CD14-positive monocyte (primary cell): Measurements from ENCODE around the gene CEP170B. TPM values are rescaled to one million over a fixed set of nuclear protein-coding genes. Genes with fewer than 3 reads are reported as not detected.

ENCODE experiments used
- DNase-seq, 3 donors: peaks; one replicate each; pipeline ENCODE4 v3.0.0-alpha.2; 2011 to 2022
- H2AFZ ChIP-seq: 2 replicates; pipeline ENCODE4 v1.6.0; 2012; ENCODE audit warnings: mild to moderate bottlenecking, low read depth, low read length, inconsistent platforms; ENCODE audit not compliant: insufficient read depth, poor library complexity, severe bottlenecking
- H3K27ac ChIP-seq, 2 donors: 1 replicate in 1 of 2; 2 replicates in 1 of 2; pipeline ENCODE4 v1.5.1; 2012 to 2013; ENCODE audit warnings: low read length in 2 of 2, control low read depth in 1 of 2, inconsistent platforms in 1 of 2, low read depth in 1 of 2, mild to moderate bottlenecking in 1 of 2
- H3K27me3 ChIP-seq, 2 donors: one replicate each; pipeline versions ENCODE4 v1.6.0 to v1.6.1; 2011 to 2013; ENCODE audit warnings: low read length in 2 of 2; ENCODE audit not compliant: control insufficient read depth in 2 of 2, insufficient read depth in 2 of 2
- H3K36me3 ChIP-seq, 2 donors: replicated peaks in 1 of 2; 1 replicate in 1 of 2; 2 replicates in 1 of 2; pipeline versions ENCODE4 v1.5.1 to v1.6.1; 2012 to 2013; ENCODE audit warnings: low read length in 2 of 2, control low read depth in 1 of 2, inconsistent platforms in 1 of 2, mild to moderate bottlenecking in 1 of 2; ENCODE audit not compliant: insufficient read depth in 2 of 2, control insufficient read depth in 1 of 2
- H3K4me1 ChIP-seq, 2 donors: 1 replicate in 1 of 2; 2 replicates in 1 of 2; pipeline versions ENCODE4 v1.5.1 to v1.6.1; 2012 to 2013; ENCODE audit warnings: low read length in 2 of 2, control low read depth in 1 of 2, inconsistent platforms in 1 of 2, mild to moderate bottlenecking in 1 of 2, moderate library complexity in 1 of 2; ENCODE audit not compliant: insufficient read depth in 2 of 2, control insufficient read depth in 1 of 2
- H3K4me2 ChIP-seq: replicated peaks from 2 replicates; pipeline ENCODE3; 2012; ENCODE audit warnings: low read length, moderate library complexity, mild to moderate bottlenecking; ENCODE audit not compliant: poor library complexity, severe bottlenecking; ENCODE audit errors: extremely low read depth
- H3K4me3 ChIP-seq, 3 experiments: fragments of 200-600 bp in 1 of 3; sonication (generic) in 1 of 3; replicated peaks in 1 of 3; 1 replicate in 2 of 3; 2 replicates in 1 of 3; pipeline ENCODE4 v1.5.1; 2011 to 2013; ENCODE audit warnings: low read length in 3 of 3, mild to moderate bottlenecking in 3 of 3, control low read depth in 2 of 3, low read depth in 2 of 3, inconsistent platforms in 1 of 3, moderate library complexity in 1 of 3
- H3K79me2 ChIP-seq: 2 replicates; pipeline ENCODE4 v1.6.0; 2012; ENCODE audit warnings: mild to moderate bottlenecking, control low read depth, inconsistent platforms, low read length, moderate library complexity; ENCODE audit not compliant: insufficient read depth
- H3K9ac ChIP-seq: 2 replicates; pipeline ENCODE4 v1.6.0; 2017; ENCODE audit warnings: low read length, mild to moderate bottlenecking; ENCODE audit not compliant: insufficient read depth, poor library complexity, severe bottlenecking
- H3K9me3 ChIP-seq, 2 donors: replicated peaks in 1 of 2; 1 replicate in 1 of 2; 2 replicates in 1 of 2; pipeline versions ENCODE4 v1.5.1 to v1.6.1; 2012 to 2013; ENCODE audit warnings: low read length in 2 of 2, control low read depth in 1 of 2; ENCODE audit not compliant: control insufficient read depth in 1 of 2, insufficient read depth in 1 of 2
- H4K20me1 ChIP-seq: 2 replicates; pipeline ENCODE4 v1.6.0; 2012; ENCODE audit warnings: mild to moderate bottlenecking, low read length, control low read depth, moderate library complexity; ENCODE audit not compliant: insufficient read depth
- H3K27ac Mint-ChIP-seq, 7 donors: one replicate each; pipeline ENCODE4 v1.8.0; 2020; ENCODE audit warnings: mild to moderate bottlenecking in 7 of 7, mixed read lengths in 7 of 7, moderate library complexity in 6 of 7, inconsistent platforms in 2 of 7
- H3K27me3 Mint-ChIP-seq, 3 donors: one replicate each; pipeline ENCODE4 v1.8.0; 2021 to 2022; ENCODE audit warnings: low read depth in 3 of 3, mild to moderate bottlenecking in 3 of 3, mixed read lengths in 3 of 3, moderate library complexity in 3 of 3, inconsistent platforms in 1 of 3
- H3K36me3 Mint-ChIP-seq, 2 donors: one replicate each; pipeline ENCODE4 v1.8.0; 2020; ENCODE audit warnings: mixed read lengths in 2 of 2, inconsistent platforms in 1 of 2, mild to moderate bottlenecking in 1 of 2
- H3K4me1 Mint-ChIP-seq: one replicate; pipeline ENCODE4 v1.8.0; 2020; ENCODE audit warnings: mild to moderate bottlenecking, mixed read lengths
- H3K4me3 Mint-ChIP-seq, 2 donors: one replicate each; pipeline ENCODE4 v1.8.0; 2020; ENCODE audit warnings: mild to moderate bottlenecking in 2 of 2, mixed read lengths in 2 of 2, moderate library complexity in 1 of 2
- H3K9me3 Mint-ChIP-seq, 7 donors: one replicate each; pipeline ENCODE4 v1.8.0; 2020 to 2022; ENCODE audit warnings: mixed read lengths in 7 of 7, mild to moderate bottlenecking in 6 of 7, moderate library complexity in 6 of 7, inconsistent platforms in 2 of 7
- CTCF ChIP-seq: fragments of 200-600 bp; IDR thresholded peaks from one replicate; pipeline ENCODE4 v1.8.0; 2022; ENCODE audit warnings: antibody characterized with exemption, mild to moderate bottlenecking
- WGBS: methylation state at CpG from one replicate; pipeline ENCODE4 v1.1.5; 2013; ENCODE audit warnings: missing lambda C conversion rate; ENCODE audit not compliant: insufficient coverage; 5-methylcytosine and 5-hydroxymethylcytosine counted together
- intact Hi-C, 2 donors: fragments of 100-400 bp; cut with micrococcal nuclease; formaldehyde crosslinking; loops; one replicate each; pipeline versions ENCODE4 v1.15.0 to v1.15.1; 2023
- polyA plus RNA-seq, 3 donors: library from polyadenylated mRNA; depleted of rRNA in 1 of 3; unstranded in 2 of 3; stranded (reverse) in 1 of 3; fragments of 300-500 nt in 2 of 3; fragments of >200 nt in 1 of 3; fragmentation: Illumina TruSeq in 2 of 3; gene quantifications; 1 replicate in 2 of 3; 2 replicates in 1 of 3; pipeline ENCODE4 v1.2.3, GENCODE V29; 2012 to 2021

The CEP170B gene
- polyA plus RNA-seq, 3 donors, result 0.09 TPM; not detected in 2

GRCh38 chr14:104867371-104868059 lies 2.4 kb downstream of the CEP170B start:
- no peaks in the 10 kb centered on the region for H3K36me3 Mint-ChIP-seq
- Histone ChIP-seq H2AFZ (no peak overlapping the region), H3K36me3 (no peaks in the 10 kb centered on the region), H3K27me3 (peaks cover 18 to 47% of the 10 kb centered on the region in 2 donors), H3K9me3 (peaks cover 0 to 7% of the 10 kb centered on the region in 2 donors), H3K9ac (no peak overlapping the region), H3K27ac (no peak overlapping the region), H3K79me2 (no peaks in the 10 kb centered on the region), H3K4me3 (no peak overlapping the region), H3K4me1 (peaks cover 7 to 11% of the 10 kb centered on the region in 2 donors), H3K4me2 (no peak overlapping the region), H4K20me1 (no peaks in the 10 kb centered on the region)
- H3K27ac Mint-ChIP-seq, result no peak overlapping the region
- WGBS, result 94% methylated on average over 6 of the region's 6 CpGs
- H3K4me1 Mint-ChIP-seq, result peaks cover 5% of the 10 kb centered on the region
- peaks cover 23 to 31% (median 30%) of the 10 kb centered on the region in 3 donors for H3K27me3 Mint-ChIP-seq
- no peak for DNase-seq
- intact Hi-C loops, result no loop called here
- no peak for TF ChIP-seq CTCF
- peaks cover 0 to 8% (median 2%) of the 10 kb centered on the region in 7 donors for H3K9me3 Mint-ChIP-seq
- H3K4me3 Mint-ChIP-seq, result peak overlapping the region in 1 of 2 donors; percentile 78

- intact Hi-C loops, result no loop called here
- peaks cover 7 to 16% of the 10 kb centered on the region in 2 donors for H3K4me1 ChIP-seq
- H3K4me3 ChIP-seq, result no peak overlapping the region
- Mint-ChIP-seq H3K9me3 (peaks cover 0 to 4% (median 2%) of the 10 kb centered on the region in 7 donors), H3K4me1 (peaks cover 10% of the 10 kb centered on the region), H3K27ac (peak overlapping the region in 2 of 7 donors; percentile 46 to 52), H3K36me3 (no peaks in the 10 kb centered on the region), H3K4me3 (no peak overlapping the region), H3K27me3 (peaks cover 23 to 31% (median 31%) of the 10 kb centered on the region in 3 donors)
- no peak overlapping the region for H3K9ac ChIP-seq
- H3K27ac ChIP-seq, result no peak overlapping the region
- WGBS, result 89% methylated on average over 17 of the region's 23 CpGs
- no peak overlapping the region for H2AFZ ChIP-seq
- no peak overlapping the region for H3K4me2 ChIP-seq
- H3K79me2 ChIP-seq, result no peaks in the 10 kb centered on the region
- no peaks in the 10 kb centered on the region for H3K36me3 ChIP-seq
- H4K20me1 ChIP-seq, result no peaks in the 10 kb centered on the region
- no peak for TF ChIP-seq CTCF
- peaks cover 12 to 41% of the 10 kb centered on the region in 2 donors for H3K27me3 ChIP-seq
- H3K9me3 ChIP-seq, result peaks cover 0 to 7% of the 10 kb centered on the region in 2 donors
- no peak for DNase-seq
These were observed 3.1 kb downstream of the CEP170B start for GRCh38 chr14:104868060-104868740.
